ENCODE results near the gene AHCTF1. TPM values are rescaled to one million over a fixed set of nuclear protein-coding genes. Genes with fewer than 3 reads are reported as not detected.

Gene AHCTF1, protein sequence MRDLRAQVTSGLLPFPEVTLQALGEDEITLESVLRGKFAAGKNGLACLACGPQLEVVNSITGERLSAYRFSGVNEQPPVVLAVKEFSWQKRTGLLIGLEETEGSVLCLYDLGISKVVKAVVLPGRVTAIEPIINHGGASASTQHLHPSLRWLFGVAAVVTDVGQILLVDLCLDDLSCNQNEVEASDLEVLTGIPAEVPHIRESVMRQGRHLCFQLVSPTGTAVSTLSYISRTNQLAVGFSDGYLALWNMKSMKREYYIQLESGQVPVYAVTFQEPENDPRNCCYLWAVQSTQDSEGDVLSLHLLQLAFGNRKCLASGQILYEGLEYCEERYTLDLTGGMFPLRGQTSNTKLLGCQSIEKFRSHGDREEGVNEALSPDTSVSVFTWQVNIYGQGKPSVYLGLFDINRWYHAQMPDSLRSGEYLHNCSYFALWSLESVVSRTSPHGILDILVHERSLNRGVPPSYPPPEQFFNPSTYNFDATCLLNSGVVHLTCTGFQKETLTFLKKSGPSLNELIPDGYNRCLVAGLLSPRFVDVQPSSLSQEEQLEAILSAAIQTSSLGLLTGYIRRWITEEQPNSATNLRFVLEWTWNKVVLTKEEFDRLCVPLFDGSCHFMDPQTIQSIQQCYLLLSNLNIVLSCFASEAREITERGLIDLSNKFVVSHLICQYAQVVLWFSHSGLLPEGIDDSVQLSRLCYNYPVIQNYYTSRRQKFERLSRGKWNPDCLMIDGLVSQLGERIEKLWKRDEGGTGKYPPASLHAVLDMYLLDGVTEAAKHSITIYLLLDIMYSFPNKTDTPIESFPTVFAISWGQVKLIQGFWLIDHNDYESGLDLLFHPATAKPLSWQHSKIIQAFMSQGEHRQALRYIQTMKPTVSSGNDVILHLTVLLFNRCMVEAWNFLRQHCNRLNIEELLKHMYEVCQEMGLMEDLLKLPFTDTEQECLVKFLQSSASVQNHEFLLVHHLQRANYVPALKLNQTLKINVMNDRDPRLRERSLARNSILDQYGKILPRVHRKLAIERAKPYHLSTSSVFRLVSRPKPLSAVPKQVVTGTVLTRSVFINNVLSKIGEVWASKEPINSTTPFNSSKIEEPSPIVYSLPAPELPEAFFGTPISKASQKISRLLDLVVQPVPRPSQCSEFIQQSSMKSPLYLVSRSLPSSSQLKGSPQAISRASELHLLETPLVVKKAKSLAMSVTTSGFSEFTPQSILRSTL (N-terminal part only)
- total RNA-seq (2022; extraction: Qiagen RNA extraction): 21.6 to 34.8 TPM (median 25.9 TPM) in 5 replicates

DNA sequence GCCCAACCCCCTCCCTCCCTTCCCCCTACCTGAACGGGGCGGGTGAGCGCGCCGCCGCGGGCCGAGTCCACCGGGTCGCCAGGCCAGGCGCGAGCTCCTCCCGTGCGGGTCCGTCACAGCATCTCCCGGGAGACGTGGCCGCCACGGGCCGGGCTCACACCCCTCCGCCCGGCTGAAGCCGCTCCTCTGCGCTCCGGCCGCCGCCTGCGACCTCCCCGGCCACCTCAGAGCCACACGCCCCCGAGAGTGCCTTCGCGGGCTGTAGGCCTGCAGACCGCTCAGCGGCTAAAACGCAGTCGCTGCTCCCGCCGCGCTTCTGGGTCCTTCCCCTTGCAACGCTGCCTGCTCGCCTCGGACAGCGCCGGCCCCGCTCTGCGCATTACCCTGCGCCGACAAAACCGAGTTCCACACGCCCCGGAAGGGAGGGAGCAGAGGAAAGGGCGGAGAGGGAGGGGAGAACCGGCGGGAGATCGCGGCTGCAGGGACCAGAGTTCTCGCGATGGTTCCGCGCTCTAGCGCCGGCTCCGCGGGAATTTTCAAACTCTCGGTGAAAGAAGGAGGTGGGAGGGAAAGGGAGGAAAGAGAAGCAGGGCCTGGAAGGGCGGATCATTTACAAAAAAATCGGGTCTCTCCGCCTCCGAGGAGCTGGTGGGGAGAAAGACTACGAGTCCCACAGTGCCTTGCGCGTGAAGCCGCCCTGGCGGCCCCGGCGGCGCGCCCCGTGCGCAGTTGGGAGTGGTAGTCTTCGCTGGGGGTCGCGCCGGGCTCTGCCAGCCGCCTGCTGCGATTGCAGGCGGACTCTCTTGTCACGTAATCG is at the start of gene AHCTF1:
Gene AHCTF1 (minus strand): TSS at position 400 of the 817 bp plus-strand sequence. CDS start 13,578 bp downstream, outside the sequence.

Other genes with a start within 250 kb of the AHCTF1 start
- gene SCCPDH, start 207.5 kb downstream of the AHCTF1 start, total RNA-seq (2022; extraction: Qiagen RNA extraction): 42.6 to 46.6 TPM (median 46.2 TPM) in 5 replicates
- 2.0 to 3.1 TPM (median 2.4 TPM) in 5 replicates for gene ZNF695, start 76.1 kb upstream of the AHCTF1 start, total RNA-seq (2022; extraction: Qiagen RNA extraction)
- 2.9 to 4.3 TPM (median 3.0 TPM) in 5 replicates for gene ZNF670, start 146.9 kb upstream of the AHCTF1 start, total RNA-seq (2022; extraction: Qiagen RNA extraction)
- 3.0 to 4.5 TPM (median 3.7 TPM) in 5 replicates for gene ZNF669, start 172.4 kb upstream of the AHCTF1 start, total RNA-seq (2022; extraction: Qiagen RNA extraction)
- gene ZNF124, start 240.1 kb upstream of the AHCTF1 start, total RNA-seq (2022; extraction: Qiagen RNA extraction): 3.8 to 5.9 TPM (median 4.3 TPM) in 5 replicates

All from A549 treated with AZD2906 at 1 μM for 4 hours (cell line).